Measurements from ENCODE around the gene TNFAIP8.

TNFAIP8 gene

GRCh38 chr5:119355685-119356611 is at the start of gene TNFAIP8:
Gene TNFAIP8, plus strand, starts transcription at chr5:119356019. Its CDS starts 72 bp downstream, at chr5:119356091.
- peak; percentile 88 for DNase-seq

DNA sequence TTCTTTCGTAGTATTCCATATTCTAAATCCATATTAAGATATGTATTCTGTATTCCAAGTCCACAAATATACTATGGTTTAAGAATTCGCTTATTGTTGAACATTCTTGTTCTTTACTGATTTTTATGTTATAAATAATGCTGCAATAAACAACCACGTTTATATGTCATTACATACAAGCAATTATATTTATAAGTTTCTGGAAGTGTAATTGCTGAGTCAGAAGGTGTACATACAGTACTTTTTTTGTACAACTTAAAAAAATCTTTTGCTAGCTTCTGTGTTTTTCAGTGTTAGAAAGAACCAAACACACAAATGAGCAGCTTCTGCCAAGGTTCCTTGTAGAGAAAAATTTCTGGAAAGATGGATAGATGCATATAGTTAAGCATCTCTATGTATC is 48.6 kb upstream of the TNFAIP8 start:
- DNase-seq = no peak

DNA sequence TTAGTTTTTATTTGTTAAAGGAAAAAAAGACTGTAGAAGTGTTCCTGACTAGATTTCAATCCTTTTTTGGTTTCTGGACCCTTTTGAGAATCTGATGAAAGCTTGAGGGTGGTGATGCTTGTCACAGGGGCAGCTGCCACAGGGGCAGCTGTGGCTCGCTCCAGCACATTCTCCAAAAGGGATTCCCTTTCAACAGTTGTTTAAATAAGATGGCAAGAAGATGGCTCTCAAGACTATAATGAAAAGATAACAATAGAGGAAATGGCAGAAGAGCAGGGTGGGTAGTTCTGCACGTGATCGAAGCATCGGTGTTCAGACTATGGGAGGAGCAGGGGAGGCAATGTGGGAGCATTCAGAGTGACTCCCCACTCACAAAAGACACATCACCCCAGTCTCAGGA is 46.5 kb upstream of the TNFAIP8 start:
- DNase-seq = no peak

- no peak for DNase-seq
Observed at GRCh38 chr5:119311688-119312087, 44.1 kb upstream of the TNFAIP8 start.

DNA sequence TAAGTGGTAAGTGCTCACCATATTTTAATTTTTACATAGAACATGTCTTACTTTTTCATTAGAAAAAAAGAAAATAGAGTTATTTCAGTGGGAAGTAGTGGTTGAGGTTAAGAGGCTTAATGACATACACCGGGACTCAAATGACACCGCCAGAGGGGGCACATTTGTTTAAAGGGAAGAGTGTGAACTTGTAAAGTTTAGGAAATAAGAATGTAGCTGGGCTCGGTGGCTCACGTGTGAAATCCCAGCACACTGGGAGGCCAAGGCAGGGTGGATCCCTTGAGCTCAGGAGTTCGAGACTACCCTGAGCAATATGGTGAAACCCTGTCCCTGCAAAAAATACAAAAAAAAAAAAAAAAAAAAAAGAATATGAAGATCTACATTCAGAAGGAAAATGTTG is 43.4 kb upstream of the TNFAIP8 start:
- DNase-seq = no peak

- DNase-seq = no peak
Observed at GRCh38 chr5:119313197-119313596, 42.6 kb upstream of the TNFAIP8 start.

DNA sequence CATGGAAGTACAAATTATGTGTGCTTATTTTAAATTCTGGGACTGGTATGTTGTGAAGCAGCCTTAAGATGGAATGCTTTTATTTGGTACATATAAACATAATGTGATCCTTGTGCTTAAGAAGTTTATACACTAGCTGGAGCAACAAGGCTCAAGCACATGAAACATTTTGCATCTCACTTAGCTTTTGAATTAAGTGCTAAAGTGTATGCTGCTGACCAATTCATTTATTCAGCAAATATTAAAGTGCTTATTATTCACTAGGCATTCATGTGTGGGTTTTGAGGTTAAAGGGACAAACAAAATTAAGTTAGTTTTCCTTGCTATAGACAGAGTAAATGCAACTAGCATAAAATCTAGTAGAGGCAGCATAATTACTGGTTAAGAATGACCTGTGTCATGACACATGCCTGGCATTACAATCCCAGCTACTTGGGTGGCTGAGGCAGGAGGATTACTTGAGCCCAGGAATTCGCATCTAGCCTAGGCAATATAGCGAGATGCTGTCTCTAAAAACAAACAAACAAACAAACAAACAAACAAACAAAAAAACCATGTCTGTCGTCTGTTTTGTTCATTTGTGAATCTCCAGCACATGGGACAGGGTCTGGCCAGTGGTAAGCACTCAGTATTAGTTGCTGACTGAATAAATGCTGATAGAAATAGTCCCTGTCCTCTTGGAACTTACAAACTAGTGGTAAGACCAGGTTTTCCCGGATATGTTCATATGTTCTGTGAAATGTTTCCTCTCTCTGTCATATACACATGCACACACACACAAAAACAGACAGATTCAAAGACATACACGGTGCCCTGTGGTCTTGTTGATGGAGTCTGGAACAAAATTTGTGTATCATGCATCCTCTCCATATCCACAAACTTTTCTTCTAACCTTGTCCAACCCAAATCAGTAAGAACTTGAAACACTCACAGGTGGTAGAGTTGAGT is 41.9 kb upstream of the TNFAIP8 start:
- DNase-seq = no peak

DNA sequence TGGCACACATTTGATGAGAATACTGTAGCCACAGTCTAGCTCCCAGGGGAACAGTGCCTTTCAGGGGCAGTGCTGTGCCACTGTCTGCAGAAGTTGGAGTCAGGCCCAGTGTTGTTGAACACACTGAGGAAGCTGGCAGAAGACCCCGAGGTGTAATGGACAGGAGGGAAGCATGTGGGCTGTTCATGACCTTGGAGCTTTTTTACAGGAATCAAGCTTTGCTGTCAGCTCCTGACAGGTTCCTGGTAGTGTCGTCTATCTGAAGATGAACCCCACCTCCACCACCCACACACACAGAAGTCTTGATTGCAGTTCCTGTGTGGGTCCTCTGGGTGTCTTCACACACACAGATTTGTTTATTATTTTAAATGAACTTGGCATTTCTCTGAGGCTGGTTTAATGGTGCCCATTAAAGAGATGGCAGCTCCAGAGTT is 40.3 kb upstream of the TNFAIP8 start:
- peak; percentile 72 for DNase-seq

GRCh38 chr5:119316086-119316485 is 39.7 kb upstream of the TNFAIP8 start:
- DNase-seq = no peak

- DNase-seq = no peak
Observed at GRCh38 chr5:119316906-119317305, 38.9 kb upstream of the TNFAIP8 start.

GRCh38 chr5:119318256-119318894 is 37.4 kb upstream of the TNFAIP8 start:
- no peak for DNase-seq

DNA sequence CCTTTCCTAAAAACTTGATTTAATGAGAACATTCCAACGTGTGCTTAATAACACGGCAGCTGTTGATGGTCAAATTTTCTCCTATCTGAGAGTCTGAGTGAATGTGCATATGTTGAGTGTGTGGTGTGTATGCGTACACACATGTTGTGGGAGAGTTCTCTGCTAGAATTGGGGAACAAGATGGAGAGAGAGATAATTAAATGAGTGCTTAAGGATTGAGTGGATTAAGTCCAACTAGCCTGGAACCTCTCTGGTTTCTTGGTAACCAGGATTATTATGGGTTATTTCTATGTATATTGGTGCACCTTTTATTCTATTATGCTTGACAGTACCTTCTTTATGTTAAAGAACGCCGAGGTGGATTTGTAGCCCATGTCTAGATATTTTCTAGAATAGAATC is 36.4 kb upstream of the TNFAIP8 start:
- DNase-seq = no peak

- no peak for DNase-seq
Observed at GRCh38 chr5:119319890-119320289, 35.9 kb upstream of the TNFAIP8 start.

GRCh38 chr5:119321569-119322311 is 34.1 kb upstream of the TNFAIP8 start:
- no peak for DNase-seq

- no peak for DNase-seq
Observed at GRCh38 chr5:119322312-119322947, 33.4 kb upstream of the TNFAIP8 start.

DNA sequence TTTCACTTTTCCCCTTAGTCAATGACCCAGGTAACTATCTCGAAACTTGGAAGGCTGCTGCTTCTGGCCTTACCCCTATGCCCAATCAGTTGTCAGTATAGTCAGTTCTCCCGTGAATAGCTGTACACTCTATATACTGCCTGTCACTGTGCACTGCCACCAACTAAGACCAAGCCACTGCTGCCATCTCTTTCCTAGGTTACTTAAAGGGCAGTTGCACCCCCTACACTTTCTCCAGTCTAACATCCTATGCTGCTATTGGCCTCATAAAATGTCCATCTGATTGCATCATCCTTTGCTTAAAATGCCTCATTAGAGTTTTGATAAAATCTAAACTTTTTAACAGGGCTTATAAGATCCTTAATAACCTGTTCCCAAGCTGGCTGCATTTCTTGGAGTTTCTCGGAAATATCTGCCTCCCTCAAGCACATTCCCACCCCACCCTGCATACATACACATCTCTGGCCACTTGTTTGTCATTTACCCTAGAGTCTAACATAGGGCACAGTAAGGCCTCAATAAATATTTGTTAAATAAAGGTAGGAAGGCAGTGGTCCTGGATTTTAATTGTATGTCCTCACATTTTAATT is 32.8 kb upstream of the TNFAIP8 start:
- no peak for DNase-seq

DNA sequence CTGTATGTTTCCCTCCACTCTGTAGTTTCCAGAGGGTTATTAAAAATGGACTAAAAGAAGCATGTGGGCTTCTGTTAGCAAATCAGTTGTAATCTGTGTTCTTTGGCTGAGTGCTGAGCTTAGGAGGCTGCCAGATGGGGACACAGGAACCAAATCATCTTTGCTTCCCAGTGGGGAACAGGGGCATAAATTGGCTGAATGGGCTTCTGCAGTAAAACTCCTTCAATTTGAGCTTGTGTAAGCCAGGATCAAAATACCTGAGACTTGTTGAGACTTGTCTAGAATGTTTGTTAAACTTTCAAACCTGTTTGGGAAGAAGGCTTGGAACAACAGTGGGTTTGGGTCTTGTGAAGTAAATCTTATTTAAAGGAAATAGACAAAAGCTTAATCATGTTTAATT is 32.2 kb upstream of the TNFAIP8 start:
- DNase-seq = no peak

GRCh38 chr5:119324842-119325241 is 31.0 kb upstream of the TNFAIP8 start:
- no peak for DNase-seq

GRCh38 chr5:119327018-119327417 is 28.8 kb upstream of the TNFAIP8 start:
- peak; percentile 75 for DNase-seq

GRCh38 chr5:119328753-119329602 is 26.8 kb upstream of the TNFAIP8 start:
- peak; percentile 71 for DNase-seq
